ENCODE data around the gene PROP1.
"Not testable (repeated sequence)": the region's sequence is repeated elsewhere in the genome, so short reads cannot be mapped to it uniquely, and the experiment has no call there.

The PROP1 gene

DNA sequence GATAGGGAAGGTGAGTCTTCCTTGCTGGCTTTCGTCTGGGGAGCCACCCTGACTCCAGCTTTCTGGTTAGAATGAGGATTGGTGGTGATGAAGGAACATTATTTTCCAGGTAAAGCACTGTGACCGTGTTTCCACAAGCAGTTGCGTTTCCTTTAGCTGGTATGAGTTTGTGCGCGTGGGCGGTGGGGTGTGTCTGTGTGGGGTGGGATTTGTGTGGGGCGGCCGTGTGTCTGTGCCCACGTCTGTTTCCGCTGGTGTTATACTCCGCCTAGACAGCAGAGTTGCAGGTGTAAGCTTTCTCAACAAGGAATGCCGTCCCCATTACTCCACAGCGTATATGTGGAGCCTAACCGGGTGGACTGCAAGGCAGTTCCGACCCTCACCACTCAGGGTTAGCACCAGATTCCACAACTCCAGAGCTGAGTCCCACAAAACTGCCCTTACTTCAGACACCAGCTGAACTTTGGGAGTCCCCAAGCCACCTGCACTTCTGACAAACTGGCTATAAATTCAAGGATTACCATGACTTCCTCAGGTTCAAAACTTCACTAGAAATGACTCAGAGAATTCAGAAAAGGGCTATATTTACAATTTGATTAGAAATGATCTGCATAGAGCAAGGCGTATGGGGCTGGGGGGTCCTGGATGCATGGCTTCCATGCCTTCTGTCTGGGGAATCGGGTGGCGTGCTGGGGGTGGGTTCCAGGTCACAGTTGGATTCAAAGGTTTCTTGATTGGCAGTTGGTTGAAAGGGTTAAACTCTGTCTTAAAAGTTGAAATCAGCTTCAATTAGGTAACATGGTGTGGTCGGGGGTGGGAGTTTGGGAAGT is 29.8 kb downstream of the PROP1 start:
- TF ChIP-seq CTCF (IDR thresholded peaks at IDR 0.05; ENCODE audit: insufficient read depth, low read depth, low read length, missing control alignments), result no peak
- H3K4me3 ChIP-seq (ENCODE audit: low read length), result no peak overlapping the region
- DNase-seq (ENCODE audit: low read depth), result no peak

- no peak overlapping the region for H3K4me3 ChIP-seq (ENCODE audit: low read length)
- no peak for DNase-seq (ENCODE audit: low read depth)
- TF ChIP-seq CTCF (IDR thresholded peaks at IDR 0.05; ENCODE audit: insufficient read depth, low read depth, low read length, missing control alignments), result no peak
Measured at GRCh38 chr5:177964471-177964870, 31.6 kb downstream of the PROP1 start.

- H3K4me3 ChIP-seq (ENCODE audit: low read length), result no peak overlapping the region
- no peak for TF ChIP-seq CTCF (IDR thresholded peaks at IDR 0.05; ENCODE audit: insufficient read depth, low read depth, low read length, missing control alignments)
- DNase-seq (ENCODE audit: low read depth), result no peak
Measured at GRCh38 chr5:177963966-177964365, 32.1 kb downstream of the PROP1 start.

DNA sequence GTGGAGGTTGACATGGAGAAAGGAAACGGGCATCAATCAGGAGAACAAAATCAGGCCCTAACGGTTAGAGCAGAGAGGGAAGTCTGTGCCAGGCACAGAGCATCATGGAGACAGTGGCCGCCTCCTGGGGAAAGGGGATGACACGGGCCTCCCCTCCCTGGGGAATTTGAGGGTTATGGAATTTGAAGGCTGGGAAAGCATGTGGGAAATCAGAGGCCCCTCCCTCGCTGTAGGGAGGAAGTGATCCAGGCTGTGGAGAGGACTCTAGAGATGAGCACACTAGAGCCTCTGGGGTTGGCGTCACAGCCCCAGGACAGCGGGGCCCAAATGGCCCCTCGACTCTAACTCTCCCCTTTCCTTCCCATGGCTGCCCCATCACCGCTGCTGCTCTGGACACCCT is 36.7 kb downstream of the PROP1 start:
- H3K4me3 ChIP-seq (ENCODE audit: low read length), result no peak overlapping the region
- DNase-seq (ENCODE audit: low read depth), result no peak
- no peak for TF ChIP-seq CTCF (IDR thresholded peaks at IDR 0.05; ENCODE audit: insufficient read depth, low read depth, low read length, missing control alignments)

DNA sequence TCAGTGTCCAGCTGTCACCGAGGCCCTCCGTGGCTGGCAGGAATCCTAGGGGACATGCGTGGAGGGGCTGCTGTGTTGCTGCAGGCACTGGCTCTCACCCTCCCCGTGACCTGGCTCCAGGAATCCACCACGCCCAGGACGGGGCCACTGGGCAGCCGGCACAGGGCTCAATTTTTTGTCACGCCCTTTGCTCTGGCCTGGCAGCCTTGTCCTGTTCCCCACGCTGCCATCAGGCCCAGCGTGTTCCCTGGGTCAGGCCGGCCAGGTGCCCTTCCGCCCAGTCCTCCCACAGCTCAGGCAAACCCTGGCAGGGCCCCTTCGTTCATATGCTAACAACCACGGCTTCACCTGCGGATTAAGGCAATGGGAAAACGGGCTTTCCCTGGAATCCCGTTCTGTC is 37.3 kb downstream of the PROP1 start:
- TF ChIP-seq CTCF (IDR thresholded peaks at IDR 0.05; ENCODE audit: insufficient read depth, low read depth, low read length, missing control alignments), result no peak
- H3K4me3 ChIP-seq (ENCODE audit: low read length), result no peak overlapping the region
- DNase-seq (ENCODE audit: low read depth), result no peak

DNA sequence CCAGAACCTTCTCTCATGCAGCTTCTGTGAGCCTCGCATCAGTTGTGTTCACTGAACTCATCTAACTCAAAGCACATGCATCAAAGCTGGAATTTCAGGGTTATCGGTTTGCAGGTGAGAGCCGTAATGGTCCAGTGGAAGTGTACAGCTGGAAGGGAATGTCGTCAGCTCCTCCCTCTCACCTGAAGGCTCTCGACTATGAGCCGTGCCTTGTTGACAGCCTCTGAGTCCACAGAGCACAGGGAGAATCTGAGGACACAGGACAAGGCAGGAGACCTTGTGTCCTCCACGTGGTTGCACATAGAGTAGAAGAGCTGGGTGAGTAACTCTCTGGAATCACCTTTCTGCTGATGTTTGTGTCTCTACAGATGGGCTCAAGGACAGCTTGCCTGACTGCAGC is 38.8 kb downstream of the PROP1 start:
- no peak overlapping the region for H3K4me3 ChIP-seq (ENCODE audit: low read length)
- TF ChIP-seq CTCF (IDR thresholded peaks at IDR 0.05; ENCODE audit: insufficient read depth, low read depth, low read length, missing control alignments), result no peak
- no peak for DNase-seq (ENCODE audit: low read depth)

GRCh38 chr5:177953101-177953500 is 42.9 kb downstream of the PROP1 start:
- not testable (repeated sequence) for DNase-seq (ENCODE audit: low read depth); H3K4me3 ChIP-seq (ENCODE audit: low read length)

- DNase-seq (ENCODE audit: low read depth), result not testable (repeated sequence)
Measured at GRCh38 chr5:177949656-177950055, 46.4 kb downstream of the PROP1 start.

GRCh38 chr5:177949065-177949464 is 47.0 kb downstream of the PROP1 start:
- DNase-seq (ENCODE audit: low read depth); H3K4me3 ChIP-seq (ENCODE audit: low read length): not testable (repeated sequence)

More at GRCh38 chr5:177949656-177950055, 46.4 kb downstream of the PROP1 start:
- not testable (repeated sequence) for H3K4me3 ChIP-seq (ENCODE audit: low read length)
